ENCODE results near the gene GPR3.
"Not testable (repeated sequence)": the region's sequence is repeated elsewhere in the genome, so short reads cannot be mapped to it uniquely, and the experiment has no call there.

The GPR3 gene

GRCh38 chr1:27397110-27397509 lies 4.7 kb downstream of the GPR3 start:
- Histone ChIP-seq H3K4me1 (ENCODE audit: insufficient read depth, low read length) (peaks cover 25% of the 10 kb centered on the region), H3K9ac (ENCODE audit: low read depth, low read length) (no peak overlapping the region)

GRCh38 chr1:27397749-27398148 lies 5.3 kb downstream of the GPR3 start:
- no peaks in the 10 kb centered on the region for H3K9me3 ChIP-seq (ENCODE audit: control insufficient read depth, insufficient read depth, low read length)
- H3K36me3 ChIP-seq (ENCODE audit: insufficient read depth, low read length) = no peaks in the 10 kb centered on the region
- H3K4me1 ChIP-seq (ENCODE audit: insufficient read depth, low read length) = peaks cover 29% of the 10 kb centered on the region
- H3K9ac ChIP-seq (ENCODE audit: low read depth, low read length) = no peak overlapping the region

More at GRCh38 chr1:27397110-27397509, 4.7 kb downstream of the GPR3 start:
- Histone ChIP-seq H3K36me3 (ENCODE audit: insufficient read depth, low read length) (no peaks in the 10 kb centered on the region), H3K9me3 (ENCODE audit: control insufficient read depth, insufficient read depth, low read length) (no peaks in the 10 kb centered on the region)

- H3K9ac ChIP-seq (ENCODE audit: low read depth, low read length) = no peak overlapping the region
- no peaks in the 10 kb centered on the region for H3K9me3 ChIP-seq (ENCODE audit: control insufficient read depth, insufficient read depth, low read length)
Measured at GRCh38 chr1:27398405-27399149, 6.2 kb downstream of the GPR3 start.

GRCh38 chr1:27399251-27400025 lies 7.0 kb downstream of the GPR3 start:
- Histone ChIP-seq H3K9me3 (ENCODE audit: control insufficient read depth, insufficient read depth, low read length) (no peaks in the 10 kb centered on the region), H3K36me3 (ENCODE audit: insufficient read depth, low read length) (no peaks in the 10 kb centered on the region), H3K4me1 (ENCODE audit: insufficient read depth, low read length) (peaks cover 45% of the 10 kb centered on the region), H3K9ac (ENCODE audit: low read depth, low read length) (no peak overlapping the region)

More at GRCh38 chr1:27398405-27399149, 6.2 kb downstream of the GPR3 start:
- no peaks in the 10 kb centered on the region for H3K36me3 ChIP-seq (ENCODE audit: insufficient read depth, low read length)
- H3K4me1 ChIP-seq (ENCODE audit: insufficient read depth, low read length) = peaks cover 36% of the 10 kb centered on the region

- Histone ChIP-seq H3K9me3 (ENCODE audit: control insufficient read depth, insufficient read depth, low read length) (no peaks in the 10 kb centered on the region), H3K36me3 (ENCODE audit: insufficient read depth, low read length) (no peaks in the 10 kb centered on the region), H3K4me1 (ENCODE audit: insufficient read depth, low read length) (peaks cover 52% of the 10 kb centered on the region), H3K9ac (ENCODE audit: low read depth, low read length) (no peak overlapping the region)
Measured at GRCh38 chr1:27400082-27400962, 7.9 kb downstream of the GPR3 start.

- Histone ChIP-seq H3K4me1 (ENCODE audit: insufficient read depth, low read length) (peaks cover 56% of the 10 kb centered on the region), H3K9ac (ENCODE audit: low read depth, low read length) (no peak overlapping the region), H3K36me3 (ENCODE audit: insufficient read depth, low read length) (no peaks in the 10 kb centered on the region), H3K9me3 (ENCODE audit: control insufficient read depth, insufficient read depth, low read length) (no peaks in the 10 kb centered on the region)
Measured at GRCh38 chr1:27400963-27401341, 8.5 kb downstream of the GPR3 start.

- Histone ChIP-seq H3K9ac (ENCODE audit: low read depth, low read length) (no peak overlapping the region), H3K4me1 (ENCODE audit: insufficient read depth, low read length) (peaks cover 59% of the 10 kb centered on the region), H3K9me3 (ENCODE audit: control insufficient read depth, insufficient read depth, low read length) (no peaks in the 10 kb centered on the region), H3K36me3 (ENCODE audit: insufficient read depth, low read length) (no peaks in the 10 kb centered on the region)
Measured at GRCh38 chr1:27402349-27402754, 9.9 kb downstream of the GPR3 start.

- Histone ChIP-seq H3K4me1 (ENCODE audit: insufficient read depth, low read length) (peaks cover 55% of the 10 kb centered on the region), H3K9ac (ENCODE audit: low read depth, low read length) (no peak overlapping the region), H3K36me3 (ENCODE audit: insufficient read depth, low read length) (peaks cover 3% of the 10 kb centered on the region; the same call in 1 of the 2 replicates), H3K9me3 (ENCODE audit: control insufficient read depth, insufficient read depth, low read length) (no peaks in the 10 kb centered on the region)
Measured at GRCh38 chr1:27403065-27403726, 10.8 kb downstream of the GPR3 start.

GRCh38 chr1:27403931-27404330 lies 11.5 kb downstream of the GPR3 start:
- Histone ChIP-seq H3K9ac (ENCODE audit: low read depth, low read length) (no peak overlapping the region), H3K4me1 (ENCODE audit: insufficient read depth, low read length) (peaks cover 48% of the 10 kb centered on the region), H3K9me3 (ENCODE audit: control insufficient read depth, insufficient read depth, low read length) (no peaks in the 10 kb centered on the region), H3K36me3 (ENCODE audit: insufficient read depth, low read length) (peaks cover 3% of the 10 kb centered on the region; the same call in 1 of the 2 replicates)

- Histone ChIP-seq H3K9ac (ENCODE audit: low read depth, low read length) (no peak overlapping the region), H3K4me1 (ENCODE audit: insufficient read depth, low read length) (peaks cover 40% of the 10 kb centered on the region), H3K9me3 (ENCODE audit: control insufficient read depth, insufficient read depth, low read length) (no peaks in the 10 kb centered on the region), H3K36me3 (ENCODE audit: insufficient read depth, low read length) (peaks cover 3% of the 10 kb centered on the region; the same call in 1 of the 2 replicates)
Measured at GRCh38 chr1:27405074-27405473, 12.7 kb downstream of the GPR3 start.

- not testable (repeated sequence) for H3K9me3 ChIP-seq (ENCODE audit: control insufficient read depth, insufficient read depth, low read length); H3K36me3 ChIP-seq (ENCODE audit: insufficient read depth, low read length); H3K9ac ChIP-seq (ENCODE audit: low read depth, low read length)
- peaks cover 39% of the 10 kb centered on the region for H3K4me1 ChIP-seq (ENCODE audit: insufficient read depth, low read length)
Measured at GRCh38 chr1:27405598-27406361, 13.4 kb downstream of the GPR3 start.

GRCh38 chr1:27406362-27406680 lies 13.9 kb downstream of the GPR3 start:
- peaks cover 39% of the 10 kb centered on the region for H3K4me1 ChIP-seq (ENCODE audit: insufficient read depth, low read length)
- peaks cover 3% of the 10 kb centered on the region; the same call in 1 of the 2 replicates for H3K36me3 ChIP-seq (ENCODE audit: insufficient read depth, low read length)
- H3K9me3 ChIP-seq (ENCODE audit: control insufficient read depth, insufficient read depth, low read length) = no peaks in the 10 kb centered on the region
- no peak overlapping the region for H3K9ac ChIP-seq (ENCODE audit: low read depth, low read length)

GRCh38 chr1:27406791-27407190 lies 14.4 kb downstream of the GPR3 start:
- not testable (repeated sequence) for H3K9ac ChIP-seq (ENCODE audit: low read depth, low read length); H3K9me3 ChIP-seq (ENCODE audit: control insufficient read depth, insufficient read depth, low read length); H3K36me3 ChIP-seq (ENCODE audit: insufficient read depth, low read length)
- peaks cover 39% of the 10 kb centered on the region for H3K4me1 ChIP-seq (ENCODE audit: insufficient read depth, low read length)
